Smooth muscle cell (in vitro differentiated cells): ENCODE data around the gene ARID1A. TPM values are rescaled to one million over a fixed set of nuclear protein-coding genes. Genes with fewer than 3 reads are reported as not detected.
A peak's percentile ranks its signal among the peaks of the same experiment; 100 is the strongest.

Experiments used
- DNase-seq: peaks from one replicate; lab custom pipeline; 2025; ENCODE audit not compliant: unreplicated experiment; lab: John Stamatoyannopoulos, UW
- H2AFZ ChIP-seq: fragments of 200-600 bp; sonication (generic); 2 replicates; pipeline ENCODE4 v1.6.0; 2016; ENCODE audit warnings: antibody characterized with exemption, low read depth, mild to moderate bottlenecking
- H3F3A ChIP-seq: fragments of 200-600 bp; sonication (generic); 2 replicates; pipeline ENCODE4 v1.6.0; 2017; ENCODE audit warnings: antibody characterized with exemption, low read depth
- H3K27ac ChIP-seq: fragments of 200-600 bp; sonication (generic); 2 replicates; pipeline ENCODE4 v1.5.1; 2016; ENCODE audit warnings: low read depth, mild to moderate bottlenecking
- H3K27me3 ChIP-seq: fragments of 200-600 bp; sonication (generic); 2 replicates; pipeline ENCODE4 v1.6.1; 2016; ENCODE audit warnings: low read depth, mild to moderate bottlenecking
- H3K36me3 ChIP-seq: fragments of 200-600 bp; sonication (generic); 2 replicates; pipeline ENCODE4 v1.5.1; 2016; ENCODE audit warnings: low read depth
- H3K4me1 ChIP-seq: fragments of 200-600 bp; sonication (generic); 2 replicates; pipeline ENCODE4 v1.5.1; 2016; ENCODE audit warnings: low read depth
- H3K4me2 ChIP-seq: fragments of 200-600 bp; sonication (generic); 2 replicates; pipeline ENCODE4 v1.6.0; 2016; ENCODE audit warnings: mild to moderate bottlenecking
- H3K4me3 ChIP-seq: fragments of 200-600 bp; sonication (generic); 2 replicates; pipeline ENCODE4 v1.5.1; 2016; ENCODE audit warnings: mild to moderate bottlenecking
- H3K79me2 ChIP-seq: fragments of 200-600 bp; sonication (generic); 2 replicates; pipeline ENCODE4 v1.6.0; 2016; ENCODE audit warnings: low read depth, mild to moderate bottlenecking
- H3K9ac ChIP-seq: fragments of 200-600 bp; sonication (generic); 2 replicates; pipeline ENCODE4 v1.6.0; 2016; ENCODE audit warnings: low read depth
- H3K9me3 ChIP-seq: fragments of 200-600 bp; sonication (generic); replicated peaks from 2 replicates; pipeline ENCODE4 v1.5.1; 2016; ENCODE audit warnings: low read depth
- H4K20me1 ChIP-seq: fragments of 200-600 bp; sonication (generic); 2 replicates; pipeline ENCODE4 v1.6.0; 2016; ENCODE audit warnings: low read depth
- WGBS: methylation state at CpG from one replicate; pipeline ENCODE4 v1.1.7; 2016; ENCODE audit warnings: low lambda C conversion rate; 5-methylcytosine and 5-hydroxymethylcytosine counted together
- polyA plus RNA-seq: library from polyadenylated mRNA; unstranded; fragments of >200 nt; fragmentation: Nextera tagmentation; extraction: Ambion mirVana; gene quantifications from 2 replicates; pipeline ENCODE4 v1.2.1, GENCODE V29; 2016
- total RNA-seq: library from RNA; depleted of rRNA; stranded (reverse); fragments of >200 nt; gene quantifications from 2 replicates; pipeline ENCODE4 v1.2.3, GENCODE V29; 2014
- TF ChIP-seq, protein P1 (sequence below): fragments of 200-600 bp; sonication (generic); IDR thresholded peaks from 2 replicates; pipeline ENCODE4 v1.5.1; 2017; ENCODE audit warnings: borderline replicate concordance, mild to moderate bottlenecking, antibody characterized with exemption; ENCODE audit not compliant: insufficient read depth, poor library complexity, severe bottlenecking

ARID1A gene
- total and polyA plus RNA-seq, 2 experiments from 2014 or later = 17.5 to 33.1 TPM

DNA sequence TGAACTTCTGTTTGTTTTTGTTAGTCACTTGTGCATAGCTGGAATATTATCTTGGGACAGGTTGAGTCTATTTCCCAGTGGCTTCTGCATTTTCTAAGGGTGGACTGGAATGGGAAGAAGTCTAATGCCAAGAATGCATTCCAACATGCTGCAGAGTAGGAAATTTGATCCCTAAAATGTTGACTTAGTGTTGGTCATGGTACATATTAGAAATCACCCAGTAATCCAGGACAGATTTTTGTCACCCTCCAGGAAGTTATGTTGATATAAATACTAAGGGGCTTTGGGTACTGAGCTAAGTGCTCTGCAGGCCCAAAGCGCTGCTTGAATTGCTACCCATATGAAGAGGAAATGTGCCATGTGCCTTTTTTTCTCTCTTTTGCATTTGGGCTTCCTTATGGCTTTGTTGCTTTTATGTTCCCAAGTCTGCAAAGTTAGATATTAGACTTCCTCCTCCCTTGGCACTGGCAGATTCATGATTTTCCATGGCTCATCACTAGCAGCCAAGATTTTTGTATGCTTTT, 10.0 kb downstream of the ARID1A start:
- no peaks in the 10 kb centered on the region for H3K27me3 ChIP-seq
- H3K79me2 ChIP-seq = peaks cover 100% of the 10 kb centered on the region
- peak overlapping the region; percentile 66 for H3K4me2 ChIP-seq
- no peak overlapping the region for H2AFZ ChIP-seq
- H3F3A ChIP-seq = peaks cover 28% of the 10 kb centered on the region
- peaks cover 52% of the 10 kb centered on the region for H3K4me1 ChIP-seq
- H3K9ac ChIP-seq = no peak overlapping the region
- TF ChIP-seq, protein P1, sequence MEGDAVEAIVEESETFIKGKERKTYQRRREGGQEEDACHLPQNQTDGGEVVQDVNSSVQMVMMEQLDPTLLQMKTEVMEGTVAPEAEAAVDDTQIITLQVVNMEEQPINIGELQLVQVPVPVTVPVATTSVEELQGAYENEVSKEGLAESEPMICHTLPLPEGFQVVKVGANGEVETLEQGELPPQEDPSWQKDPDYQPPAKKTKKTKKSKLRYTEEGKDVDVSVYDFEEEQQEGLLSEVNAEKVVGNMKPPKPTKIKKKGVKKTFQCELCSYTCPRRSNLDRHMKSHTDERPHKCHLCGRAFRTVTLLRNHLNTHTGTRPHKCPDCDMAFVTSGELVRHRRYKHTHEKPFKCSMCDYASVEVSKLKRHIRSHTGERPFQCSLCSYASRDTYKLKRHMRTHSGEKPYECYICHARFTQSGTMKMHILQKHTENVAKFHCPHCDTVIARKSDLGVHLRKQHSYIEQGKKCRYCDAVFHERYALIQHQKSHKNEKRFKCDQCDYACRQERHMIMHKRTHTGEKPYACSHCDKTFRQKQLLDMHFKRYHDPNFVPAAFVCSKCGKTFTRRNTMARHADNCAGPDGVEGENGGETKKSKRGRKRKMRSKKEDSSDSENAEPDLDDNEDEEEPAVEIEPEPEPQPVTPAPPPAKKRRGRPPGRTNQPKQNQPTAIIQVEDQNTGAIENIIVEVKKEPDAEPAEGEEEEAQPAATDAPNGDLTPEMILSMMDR = no peak
- DNase-seq = no peak
- no peak overlapping the region for H3K4me3 ChIP-seq
- H3K36me3 ChIP-seq = no peaks in the 10 kb centered on the region
- peaks cover 100% of the 10 kb centered on the region for H4K20me1 ChIP-seq
- no peaks in the 10 kb centered on the region for H3K9me3 ChIP-seq
- 54% methylated on average over 1 of the region's 1 CpG for WGBS
- H3K27ac ChIP-seq = peak overlapping the region; percentile 67

DNA sequence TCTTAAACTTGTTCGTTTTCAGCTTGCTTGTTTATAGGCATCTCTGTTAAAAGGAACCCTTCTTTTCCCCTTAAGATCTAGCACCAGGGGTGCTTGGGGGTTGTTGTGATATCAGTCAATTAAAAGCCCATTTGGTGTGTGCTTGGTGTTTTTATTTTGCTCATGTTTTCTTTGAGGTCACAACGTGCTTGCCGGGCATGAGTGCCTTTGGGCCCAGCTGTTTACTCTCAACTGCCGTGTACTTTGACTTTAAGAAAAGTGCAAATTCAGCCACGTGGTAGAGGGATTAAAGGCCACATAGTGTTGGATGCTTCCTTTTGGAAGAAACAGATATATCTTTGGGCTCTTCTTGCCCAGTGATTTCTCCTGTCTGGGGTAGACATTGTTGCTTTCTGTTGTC, 10.5 kb downstream of the ARID1A start:
- Histone ChIP-seq H3K79me2 (peaks cover 100% of the 10 kb centered on the region), H3K9ac (no peak overlapping the region), H4K20me1 (peaks cover 100% of the 10 kb centered on the region), H3K4me2 (peak overlapping the region; percentile 66), H2AFZ (no peak overlapping the region), H3K36me3 (no peaks in the 10 kb centered on the region), H3K4me1 (peaks cover 48% of the 10 kb centered on the region), H3K9me3 (no peaks in the 10 kb centered on the region), H3K27ac (peak overlapping the region; percentile 67), H3K4me3 (no peak overlapping the region), H3K27me3 (no peaks in the 10 kb centered on the region), H3F3A (peaks cover 28% of the 10 kb centered on the region)
- TF ChIP-seq, protein P1 = no peak
- 14% methylated on average over 5 of the region's 5 CpGs for WGBS
- DNase-seq = no peak

DNA sequence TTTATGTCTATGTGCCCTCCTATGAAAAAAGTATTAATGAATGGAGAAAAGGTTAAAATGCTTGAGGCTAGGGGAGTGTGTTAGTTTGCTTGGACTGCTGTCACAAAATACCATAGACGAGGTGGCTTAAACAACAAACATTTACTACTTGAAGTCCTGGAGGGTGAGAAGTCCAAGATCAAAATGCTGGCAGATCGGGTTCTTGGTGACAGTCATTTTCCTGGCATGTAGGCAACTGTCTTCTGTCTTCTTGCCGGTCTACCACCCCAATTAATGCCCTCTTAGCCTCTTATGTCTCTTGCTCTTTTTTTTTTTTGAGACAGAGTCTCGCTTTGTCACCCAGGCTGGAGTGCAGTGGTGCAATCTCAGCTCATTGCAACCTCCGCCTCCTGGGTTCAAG, 15.0 kb downstream of the ARID1A start:
- Histone ChIP-seq H2AFZ (no peak overlapping the region), H3K27me3 (no peaks in the 10 kb centered on the region), H4K20me1 (peaks cover 100% of the 10 kb centered on the region), H3K9ac (no peak overlapping the region), H3K79me2 (peaks cover 100% of the 10 kb centered on the region), H3K27ac (no peak overlapping the region), H3K4me1 (peaks cover 18% of the 10 kb centered on the region), H3K4me3 (no peak overlapping the region), H3K36me3 (no peaks in the 10 kb centered on the region), H3F3A (peaks cover 14% of the 10 kb centered on the region), H3K9me3 (no peaks in the 10 kb centered on the region), H3K4me2 (no peak overlapping the region)
- TF ChIP-seq, protein P1 = no peak
- 79% methylated on average over 5 of the region's 5 CpGs for WGBS
- no peak for DNase-seq

DNA sequence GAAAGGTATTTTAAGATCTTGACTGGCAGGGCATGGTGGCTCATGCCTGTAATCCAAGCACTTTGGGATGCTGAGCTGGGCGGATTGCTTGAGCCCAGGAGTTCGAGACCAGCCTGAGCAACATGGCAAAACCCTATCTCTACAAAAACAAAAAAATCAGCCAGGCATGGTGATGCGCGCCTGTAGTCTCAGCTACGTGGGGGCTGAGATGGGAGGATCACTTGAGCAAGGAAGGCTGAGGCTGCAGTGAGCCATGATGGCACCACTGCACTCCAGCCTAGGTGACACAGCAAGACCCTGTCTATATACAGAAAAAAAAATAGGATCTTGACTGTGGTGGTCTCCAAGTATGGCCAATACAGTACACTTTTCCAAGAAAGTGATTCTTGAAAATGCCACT, 16.0 kb downstream of the ARID1A start:
- Histone ChIP-seq H3K79me2 (peaks cover 100% of the 10 kb centered on the region), H3K4me2 (no peak overlapping the region), H3K9me3 (no peaks in the 10 kb centered on the region), H3K36me3 (no peaks in the 10 kb centered on the region), H3K27me3 (no peaks in the 10 kb centered on the region), H4K20me1 (peaks cover 100% of the 10 kb centered on the region), H3K27ac (peak overlapping the region; percentile 29), H3K4me1 (peaks cover 9% of the 10 kb centered on the region), H3F3A (peaks cover 6% of the 10 kb centered on the region), H2AFZ (no peak overlapping the region), H3K4me3 (no peak overlapping the region), H3K9ac (no peak overlapping the region)
- no peak for DNase-seq
- TF ChIP-seq, protein P1 = no peak
- WGBS = 96% methylated on average over 5 of the region's 5 CpGs
